NCI-H128 (cell line): ENCODE data around the gene AHDC1.

ENCODE experiments used
- DNase-seq: peaks from one replicate; lab custom pipeline; 2025; ENCODE audit not compliant: unreplicated experiment; lab: John Stamatoyannopoulos, UW

Gene AHDC1

DNA sequence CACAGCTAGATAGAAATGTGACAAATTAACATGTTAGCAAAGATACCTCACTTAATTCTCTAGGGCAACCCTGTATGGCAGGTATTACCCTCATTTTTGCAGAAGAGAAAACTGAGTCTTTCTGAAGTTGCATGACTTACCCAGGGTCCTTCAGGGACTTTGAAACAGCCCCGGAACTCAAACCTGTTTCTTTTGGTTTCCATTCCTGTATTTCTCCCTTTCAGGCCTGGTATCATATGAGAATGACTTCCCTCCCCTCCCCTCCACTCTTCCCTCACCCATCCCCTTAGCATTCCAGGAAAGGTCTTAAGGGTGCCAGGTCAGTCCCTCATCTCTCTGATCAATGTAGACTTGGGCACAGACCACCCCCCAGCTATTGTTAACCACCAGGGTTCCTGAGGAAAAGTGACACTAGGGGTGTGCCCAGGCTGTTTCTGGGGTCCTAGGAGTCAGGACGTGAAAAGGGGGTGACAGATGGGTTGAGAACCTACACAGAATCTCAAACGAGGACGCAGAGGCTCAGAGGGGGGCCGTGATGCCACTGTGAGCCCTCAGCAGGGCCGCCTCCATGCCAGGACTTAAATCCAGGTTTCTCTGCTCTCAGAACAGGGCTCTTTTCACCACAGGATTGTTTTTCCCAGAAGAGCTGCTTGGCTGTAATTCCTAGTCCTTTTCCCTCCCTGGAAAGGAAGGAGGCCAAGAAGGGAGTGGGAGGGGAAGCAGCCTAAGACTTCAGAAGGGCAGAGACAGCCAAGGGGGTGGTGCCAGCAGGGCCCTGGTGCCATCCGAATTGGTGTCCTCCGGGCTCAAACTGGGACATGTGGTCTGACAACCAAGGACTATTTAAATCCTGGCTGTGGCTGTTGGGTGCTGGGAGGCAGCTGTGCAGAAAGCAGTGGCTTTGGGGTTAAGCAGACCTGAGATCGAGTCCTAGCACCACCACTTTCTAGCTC is 111.9 kb downstream of the AHDC1 start:
- no peak for DNase-seq

DNA sequence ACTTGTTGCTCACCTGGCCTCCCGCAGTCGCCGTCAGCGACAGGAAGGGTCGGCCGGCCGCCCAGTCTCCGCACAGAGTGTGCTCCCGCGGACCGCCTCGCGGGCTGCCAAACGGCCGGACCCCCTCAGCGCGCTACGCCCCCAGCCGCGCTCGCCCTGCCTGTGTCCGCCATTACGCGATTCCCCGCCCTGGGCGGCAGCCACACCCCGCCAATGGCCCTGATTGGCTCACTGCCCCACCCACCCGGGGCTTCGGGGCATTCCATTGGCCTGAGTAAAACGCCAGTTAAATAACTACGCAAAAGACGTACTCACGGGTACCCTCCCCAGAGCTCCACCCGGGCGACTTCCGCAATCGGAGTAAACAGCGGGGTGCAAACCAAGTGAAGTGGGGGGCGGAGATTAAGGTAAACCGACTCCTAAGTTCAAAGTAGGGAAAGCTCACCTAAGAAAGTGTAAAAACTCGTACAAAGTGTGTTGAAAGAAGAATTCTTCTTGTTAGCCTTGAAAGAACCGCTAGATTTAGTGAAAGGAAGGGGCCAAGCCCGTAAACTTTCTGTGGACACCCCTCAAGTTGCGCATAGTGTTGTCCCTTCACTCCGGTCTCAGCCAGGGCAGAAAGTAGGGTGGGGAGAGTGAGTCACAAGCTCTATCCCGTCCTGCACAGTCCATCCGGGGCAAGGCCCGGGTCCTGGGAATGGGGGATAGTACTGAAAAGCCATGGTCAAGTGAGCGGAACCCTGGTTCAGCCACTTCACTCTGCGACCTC is 113.8 kb downstream of the AHDC1 start, which contains the start of gene WASF2:
Gene WASF2, minus strand, starts transcription at position 195 of the 769 bp plus-strand sequence. CDS start 61,277 bp downstream, outside the sequence.
- DNase-seq: peak; percentile 98

DNA sequence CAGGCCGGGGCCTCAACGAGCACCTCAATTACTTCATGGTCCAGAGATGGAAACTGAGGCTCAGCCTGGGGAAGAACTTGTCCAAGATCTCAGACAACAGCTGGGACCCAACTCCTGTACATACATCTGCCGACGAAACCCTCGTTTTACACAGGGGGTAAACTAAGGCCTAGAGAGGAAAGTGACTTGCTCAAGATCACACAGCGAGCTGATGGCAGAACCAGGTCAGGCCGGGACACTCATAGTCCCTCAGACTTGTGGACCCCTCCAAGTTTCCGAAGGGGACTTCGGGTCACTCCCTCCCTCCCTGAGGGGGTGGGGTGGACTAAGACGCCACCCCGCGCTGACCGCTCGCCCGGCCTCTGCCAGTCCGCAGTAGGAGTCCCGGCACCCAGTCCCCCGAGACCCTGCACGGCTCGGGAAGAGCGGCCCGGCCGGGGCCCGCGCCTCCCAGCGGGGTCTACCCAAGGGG is 114.4 kb downstream of the AHDC1 start:
- no peak for DNase-seq

DNA sequence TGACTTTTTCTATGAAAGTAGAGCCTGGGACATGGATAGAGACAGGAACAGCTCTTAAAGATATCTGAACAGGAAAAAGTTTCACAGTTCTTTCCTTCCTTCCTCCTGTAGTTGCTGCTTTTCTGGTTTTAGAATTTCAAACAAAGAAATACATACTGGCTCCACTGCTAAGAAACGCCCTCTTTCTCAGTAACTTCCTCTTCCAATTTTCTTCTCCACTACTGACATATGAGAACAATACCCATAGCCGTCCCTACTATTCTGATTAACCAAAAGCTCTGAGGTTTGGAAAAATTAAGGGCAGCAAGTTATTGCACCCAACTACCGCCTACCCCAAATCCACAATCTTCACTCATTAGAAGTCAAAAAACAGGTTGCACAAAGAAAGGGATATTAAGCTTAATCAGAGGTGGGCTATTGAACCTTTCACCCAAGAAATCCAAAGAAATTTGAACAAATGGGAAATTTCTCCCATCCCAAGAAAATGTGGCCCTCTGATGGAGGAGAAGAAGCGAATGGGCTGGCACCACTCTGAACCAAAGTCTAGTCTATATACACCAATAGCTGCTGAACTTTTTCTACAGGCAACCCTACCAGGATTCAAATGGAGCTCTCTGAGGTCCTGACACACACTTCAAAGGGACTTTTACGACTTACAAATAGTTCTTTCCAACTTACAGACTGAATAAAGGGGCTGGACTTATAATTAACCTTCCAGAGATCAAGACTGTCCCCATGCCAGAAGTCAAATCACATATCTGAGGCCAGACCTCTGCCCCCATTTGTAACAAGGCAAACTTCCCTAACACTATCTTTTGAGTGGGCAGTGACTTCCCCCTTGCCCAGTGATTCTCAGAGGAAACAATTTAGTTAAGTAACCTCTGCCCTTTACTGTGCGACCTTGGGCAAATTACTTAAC is 115.7 kb downstream of the AHDC1 start:
- DNase-seq: no peak

DNA sequence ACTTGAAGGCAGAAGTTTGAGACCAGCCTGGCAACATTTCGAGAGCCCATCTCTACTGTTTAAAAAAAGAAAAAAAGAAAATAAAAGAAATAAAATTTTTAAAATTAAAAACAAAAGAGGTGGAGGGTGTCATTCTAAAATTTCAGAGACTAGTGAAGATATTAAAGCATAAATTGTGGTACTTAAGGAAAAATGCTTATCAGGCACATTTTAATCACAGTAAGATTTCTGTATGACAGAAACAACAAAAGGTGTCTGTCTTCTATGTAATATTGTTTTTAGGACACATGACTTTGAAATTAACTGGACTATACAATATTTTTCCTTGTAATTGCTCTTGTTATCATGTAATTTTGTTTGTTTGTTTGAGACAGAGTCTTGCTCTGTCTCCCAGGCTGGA is 118.6 kb downstream of the AHDC1 start:
- DNase-seq: no peak
